Liver (tissue), 9 donors: Measurements from ENCODE around the gene CAVIN2. TPM values are rescaled to one million over a fixed set of nuclear protein-coding genes. Genes with fewer than 3 reads are reported as not detected.

ENCODE experiments used
- DNase-seq: peaks from one replicate; pipeline ENCODE4 v3.0.0-alpha.2; 2017; ENCODE audit warnings: low spot score
- H3K27ac ChIP-seq, 2 donors: one replicate each; pipeline ENCODE4 v1.7.0; 2013; ENCODE audit warnings: inconsistent platforms in 2 of 2, low read length in 2 of 2, control low read depth in 1 of 2, low read depth in 1 of 2, mild to moderate bottlenecking in 1 of 2
- H3K27me3 ChIP-seq, 4 donors: one replicate each; pipeline versions ENCODE4 v1.6.1 to v1.7.0; 2013; ENCODE audit warnings: low read length in 3 of 4, inconsistent platforms in 1 of 4, mild to moderate bottlenecking in 1 of 4, moderate library complexity in 1 of 4; ENCODE audit not compliant: control insufficient read depth in 4 of 4, insufficient read depth in 4 of 4
- H3K36me3 ChIP-seq, 4 donors: one replicate each; pipeline versions ENCODE4 v1.6.1 to v1.7.0; 2013; ENCODE audit warnings: low read length in 3 of 4, mild to moderate bottlenecking in 3 of 4, low read depth in 1 of 4, moderate library complexity in 1 of 4; ENCODE audit not compliant: control insufficient read depth in 4 of 4, insufficient read depth in 3 of 4
- H3K4me1 ChIP-seq, 4 donors: one replicate each; pipeline versions ENCODE4 v1.6.1 to v1.7.0; 2013; ENCODE audit warnings: low read length in 3 of 4, mild to moderate bottlenecking in 3 of 4, moderate library complexity in 1 of 4; ENCODE audit not compliant: control insufficient read depth in 4 of 4, insufficient read depth in 4 of 4
- H3K4me3 ChIP-seq, 3 donors: one replicate each; pipeline versions ENCODE4 v1.6.1 to v1.7.0; 2013; ENCODE audit warnings: low read length in 3 of 3, control low read depth in 1 of 3, low read depth in 1 of 3, mild to moderate bottlenecking in 1 of 3
- H3K9ac ChIP-seq, 2 donors: one replicate each; pipeline ENCODE4 v1.7.0; 2013; ENCODE audit warnings: low read length in 2 of 2, mild to moderate bottlenecking in 2 of 2, moderate library complexity in 2 of 2, control low read depth in 1 of 2, low read depth in 1 of 2
- H3K9me3 ChIP-seq, 4 donors: one replicate each; pipeline versions ENCODE4 v1.6.1 to v1.7.0; 2013; ENCODE audit warnings: low read length in 3 of 4; ENCODE audit not compliant: control insufficient read depth in 4 of 4
- CTCF ChIP-seq: fragments of 150-350 bp; IDR thresholded peaks from 2 replicates; pipeline ENCODE4 v1.5.1; 2017; ENCODE audit warnings: improper control_type of control experiment, low read depth, low read length; ENCODE audit not compliant: missing input control
- EGR1 ChIP-seq, 2 donors: IDR thresholded peaks; 2 replicates each; pipeline ENCODE4 v1.6.1; 2016 to 2018; ENCODE audit warnings: antibody characterized with exemption in 2 of 2, low read depth in 2 of 2
- FOXA1 ChIP-seq: IDR thresholded peaks from 2 replicates; pipeline ENCODE4 v1.6.1; 2016; ENCODE audit warnings: antibody characterized with exemption
- GABPA ChIP-seq, 2 donors: IDR thresholded peaks in 1 of 2; conservative IDR thresholded peaks in 1 of 2; 2 replicates each; pipeline ENCODE4 v1.6.1; 2016; ENCODE audit warnings: antibody characterized with exemption in 2 of 2, mild to moderate bottlenecking in 1 of 2, moderate library complexity in 1 of 2
- HNF4G ChIP-seq: IDR thresholded peaks from 2 replicates; pipeline ENCODE4 v1.6.1; 2016; ENCODE audit warnings: antibody characterized with exemption
- JUND ChIP-seq, 2 donors: IDR thresholded peaks; 2 replicates each; pipeline ENCODE4 v1.6.1; 2016; ENCODE audit warnings: antibody characterized with exemption in 2 of 2
- NR2F2 ChIP-seq: IDR thresholded peaks from 2 replicates; pipeline ENCODE4 v1.6.1; 2016; ENCODE audit warnings: antibody characterized with exemption
- RAD21 ChIP-seq, 2 donors: IDR thresholded peaks; 2 replicates each; pipeline ENCODE4 v1.6.1; 2016; ENCODE audit warnings: antibody characterized with exemption in 2 of 2, mild to moderate bottlenecking in 2 of 2
- REST ChIP-seq: IDR thresholded peaks from 2 replicates; pipeline ENCODE4 v1.6.1; 2016; ENCODE audit warnings: antibody characterized with exemption, mild to moderate bottlenecking
- TAF1 ChIP-seq: conservative IDR thresholded peaks from 2 replicates; pipeline ENCODE4 v1.6.1; 2016; ENCODE audit warnings: antibody characterized with exemption, mild to moderate bottlenecking
- YY1 ChIP-seq: IDR thresholded peaks from 2 replicates; pipeline ENCODE4 v1.6.1; 2016; ENCODE audit warnings: antibody characterized with exemption, mild to moderate bottlenecking
- ZBTB33 ChIP-seq: IDR thresholded peaks from 2 replicates; pipeline ENCODE4 v1.6.1; 2016; ENCODE audit warnings: antibody characterized with exemption
- WGBS: extraction: QIAGEN DNeasy Blood & Tissue Kit; methylation state at CpG from one replicate; pipeline ENCODE4 v1.1.7; 2013; 5-methylcytosine and 5-hydroxymethylcytosine counted together
- polyA plus RNA-seq, 2 donors: library from polyadenylated mRNA; stranded (reverse) in 1 of 2; unstranded in 1 of 2; fragments of 200-250 nt in 1 of 2; fragments of >200 nt in 1 of 2; fragmentation: Nextera tagmentation in 1 of 2; extraction: Ambion mirVana in 1 of 2; gene quantifications; one replicate each; pipeline versions ENCODE4 v1.2.1 to v1.2.3, GENCODE V29; 2013 to 2015
- total RNA-seq, 2 donors: library from RNA; depleted of rRNA; stranded (reverse); fragments of >200 nt; gene quantifications; one replicate each; pipeline ENCODE4 v1.2.3, GENCODE V29; 2014
- donor health status: healthy.
- donor health status: healthy.
- donor health status: healthy.
- donor health status: healthy.
- donor health status: healthy.

CAVIN2 gene
- total and polyA plus RNA-seq, 4 donors = 13.3 to 20.7 (median 14.0) TPM

DNA sequence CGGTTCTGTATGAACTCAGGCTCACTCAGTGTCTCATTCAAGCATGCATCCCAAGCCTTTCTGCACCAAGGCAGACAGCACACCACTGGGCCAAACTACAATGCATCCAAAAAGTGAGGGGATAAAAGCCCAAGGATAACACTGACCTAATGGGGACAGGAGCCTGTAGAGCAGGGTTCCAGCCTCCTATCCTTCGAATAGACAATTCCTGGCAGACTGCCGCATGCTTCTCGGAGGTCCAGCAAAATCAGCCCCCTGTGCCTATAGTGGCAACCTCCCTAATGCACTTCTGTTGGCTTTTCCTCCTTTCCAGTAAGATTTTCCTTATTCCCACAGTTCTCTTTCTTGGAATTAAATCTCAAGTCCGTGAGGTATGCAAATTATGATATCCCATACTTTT is 44.8 kb upstream of the CAVIN2 start:
- no peaks in the 10 kb centered on the region for H3K4me1 ChIP-seq
- H3K27ac ChIP-seq = no peak overlapping the region
- no peaks in the 10 kb centered on the region for H3K27me3 ChIP-seq
- no peaks in the 10 kb centered on the region for H3K36me3 ChIP-seq
- H3K9ac ChIP-seq = no peak overlapping the region
- 93% methylated on average over 5 of the region's 5 CpGs for WGBS
- TF ChIP-seq GABPA (IDR thresholded peaks at IDR 0.05 in 1 of 2, conservative IDR thresholded peaks at IDR 0.05 in 1 of 2) (no peak), NR2F2 (no peak), REST (no peak), TAF1 (no peak), YY1 (no peak), RAD21 (IDR thresholded peaks at IDR 0.05) (no peak), HNF4G (no peak)
- H3K4me3 ChIP-seq = no peak overlapping the region
- DNase-seq = no peak
- peaks cover 0 to 1% (median 0%) of the 10 kb centered on the region in 4 donors for H3K9me3 ChIP-seq

- Histone ChIP-seq H3K36me3 (no peaks in the 10 kb centered on the region), H3K4me1 (no peaks in the 10 kb centered on the region), H3K27ac (no peak overlapping the region), H3K9me3 (peaks cover 0 to 1% (median 0%) of the 10 kb centered on the region in 4 donors), H3K4me3 (no peak overlapping the region), H3K9ac (no peak overlapping the region), H3K27me3 (no peaks in the 10 kb centered on the region)
- WGBS = 96% methylated on average over 2 of the region's 2 CpGs
- no peak for TF ChIP-seq TAF1
- TF ChIP-seq EGR1 (IDR thresholded peaks at IDR 0.05; ENCODE audit: low read depth in 2 of 2) = no peak
- TF ChIP-seq RAD21 (IDR thresholded peaks at IDR 0.05) = no peak
- no peak for TF ChIP-seq ZBTB33
- TF ChIP-seq YY1 = no peak
- no peak for TF ChIP-seq FOXA1
- TF ChIP-seq GABPA (IDR thresholded peaks at IDR 0.05 in 1 of 2, conservative IDR thresholded peaks at IDR 0.05 in 1 of 2) = no peak
- no peak for TF ChIP-seq JUND (IDR thresholded peaks at IDR 0.05)
- no peak for TF ChIP-seq REST
- no peak for TF ChIP-seq CTCF
- no peak for DNase-seq
Measured at GRCh38 chr2:191889931-191890330, 43.0 kb upstream of the CAVIN2 start.
